CD8-positive, alpha-beta memory T cell (primary cell): ENCODE measurements around the gene ST7. TPM values are rescaled to one million over a fixed set of nuclear protein-coding genes. Genes with fewer than 3 reads are reported as not detected.

Experiments used
- CTCF ChIA-PET: fragments of 350-600 bp; sonication (Branson Sonifier 250); formaldehyde crosslinking; loops from one replicate; lab custom pipeline; 2021; ENCODE audit warnings: antibody characterized with exemption; lab: Charles Lee
- POLR2A ChIA-PET: fragments of 350-600 bp; sonication (Branson Sonifier 250); formaldehyde crosslinking; loops from one replicate; lab custom pipeline; 2021; ENCODE audit warnings: antibody characterized with exemption; lab: Charles Lee
- DNase-seq, 5 donors: peaks; one replicate each; pipeline versions ENCODE4 v3.0.0 to v3.0.0-alpha.2; 2020 to 2022; ENCODE audit warnings: mixed read lengths in 1 of 5
- H3K27ac ChIP-seq: one replicate; pipeline ENCODE4 v1.7.0; 2013; ENCODE audit warnings: low read depth, mild to moderate bottlenecking, low read length, moderate library complexity
- H3K27me3 ChIP-seq: 2 replicates; pipeline ENCODE4 v1.7.0; 2013; ENCODE audit warnings: low read length, mild to moderate bottlenecking; ENCODE audit not compliant: insufficient read depth, poor library complexity, severe bottlenecking
- H3K36me3 ChIP-seq: 2 replicates; pipeline ENCODE4 v1.7.0; 2013; ENCODE audit warnings: mild to moderate bottlenecking, low read length, moderate library complexity; ENCODE audit not compliant: insufficient read depth
- H3K4me1 ChIP-seq: 2 replicates; pipeline ENCODE4 v1.7.0; 2013; ENCODE audit warnings: mild to moderate bottlenecking, low read length, moderate library complexity; ENCODE audit not compliant: insufficient read depth
- H3K4me3 ChIP-seq: 2 replicates; pipeline ENCODE4 v1.7.0; 2013; ENCODE audit warnings: mild to moderate bottlenecking, low read length
- H3K9me3 ChIP-seq: 2 replicates; pipeline ENCODE4 v1.7.0; 2013; ENCODE audit warnings: mild to moderate bottlenecking, low read length
- H3K27ac Mint-ChIP-seq, 8 donors: one replicate each; pipeline ENCODE4 v1.8.0; 2020 to 2021; ENCODE audit warnings: mixed read lengths in 8 of 8, mild to moderate bottlenecking in 6 of 8, inconsistent platforms in 3 of 8, moderate library complexity in 3 of 8
- H3K27me3 Mint-ChIP-seq, 2 donors: one replicate each; pipeline ENCODE4 v1.8.0; 2020 to 2021; ENCODE audit warnings: mixed read lengths in 2 of 2, mild to moderate bottlenecking in 1 of 2, moderate library complexity in 1 of 2
- H3K36me3 Mint-ChIP-seq, 3 donors: one replicate each; pipeline ENCODE4 v1.8.0; 2020 to 2021; ENCODE audit warnings: mixed read lengths in 3 of 3, inconsistent platforms in 1 of 3, mild to moderate bottlenecking in 1 of 3
- H3K4me1 Mint-ChIP-seq, 3 donors: one replicate each; pipeline ENCODE4 v1.8.0; 2020 to 2021; ENCODE audit warnings: mixed read lengths in 3 of 3, inconsistent platforms in 1 of 3, mild to moderate bottlenecking in 1 of 3
- H3K4me3 Mint-ChIP-seq, 7 donors: one replicate each; pipeline ENCODE4 v1.8.0; 2020 to 2021; ENCODE audit warnings: mixed read lengths in 7 of 7, mild to moderate bottlenecking in 6 of 7, moderate library complexity in 4 of 7, inconsistent platforms in 2 of 7
- H3K9me3 Mint-ChIP-seq, 5 donors: one replicate each; pipeline ENCODE4 v1.8.0; 2020 to 2022; ENCODE audit warnings: mixed read lengths in 5 of 5, mild to moderate bottlenecking in 3 of 5, moderate library complexity in 2 of 5, inconsistent platforms in 1 of 5
- polyA plus RNA-seq: library from polyadenylated mRNA; unstranded; fragments of 300-500 nt; fragmentation: Illumina TruSeq; gene quantifications from one replicate; pipeline ENCODE4 v1.2.3, GENCODE V29; 2021
- total RNA-seq, 2 experiments: library from RNA; stranded (reverse); gene quantifications; one replicate each; pipeline ENCODE4 v1.2.3, GENCODE V29; 2021

Gene ST7
- total and polyA plus RNA-seq, 3 experiments from 2014 or later: 7.9 to 14.2 (median 12.7) TPM

DNA sequence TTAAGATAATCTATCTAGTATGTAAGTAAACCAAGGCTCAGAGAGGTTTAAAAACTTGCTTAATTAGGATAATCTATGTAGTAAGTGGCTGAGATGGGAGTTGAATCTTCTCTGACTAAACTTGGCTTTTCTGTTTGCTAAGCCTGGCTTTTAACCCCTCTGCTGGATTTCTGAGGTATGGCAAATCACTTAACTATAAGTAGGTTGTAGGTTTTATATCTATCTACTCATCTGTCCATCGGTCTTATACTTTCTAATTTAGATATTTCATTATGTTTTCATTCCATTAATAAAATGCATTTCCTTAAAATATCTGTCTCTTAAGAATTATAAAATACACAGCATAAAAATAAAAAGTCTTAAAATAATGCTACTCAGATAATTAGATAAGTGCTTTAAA, 59.4 kb downstream of the ST7 start:
- no peak overlapping the region for H3K27ac ChIP-seq
- H3K27me3 ChIP-seq: no peaks in the 10 kb centered on the region
- H3K4me3 Mint-ChIP-seq: no peak overlapping the region
- no peaks in the 10 kb centered on the region for H3K36me3 ChIP-seq
- H3K9me3 ChIP-seq: no peaks in the 10 kb centered on the region
- H3K27ac Mint-ChIP-seq: no peak overlapping the region
- H3K36me3 Mint-ChIP-seq: no peaks in the 10 kb centered on the region
- no peak overlapping the region for H3K4me3 ChIP-seq
- no peaks in the 10 kb centered on the region for H3K9me3 Mint-ChIP-seq
- ChIA-PET CTCF (interaction anchor here (1.1 to 2.5 kb wide), 2 partner anchors 24 to 84 kb away, joined by 3 to 10 read pairs; no protein-coding TSS in a partner anchor), POLR2A (no interaction called here)
- peaks cover 42% of the 10 kb centered on the region for H3K4me1 ChIP-seq
- H3K4me1 Mint-ChIP-seq: peaks cover 60 to 69% (median 68%) of the 10 kb centered on the region in 3 donors
- peaks cover 0 to 9% of the 10 kb centered on the region in 2 donors for H3K27me3 Mint-ChIP-seq
- peak in 1 of 5 donors; percentile 14 for DNase-seq

DNA sequence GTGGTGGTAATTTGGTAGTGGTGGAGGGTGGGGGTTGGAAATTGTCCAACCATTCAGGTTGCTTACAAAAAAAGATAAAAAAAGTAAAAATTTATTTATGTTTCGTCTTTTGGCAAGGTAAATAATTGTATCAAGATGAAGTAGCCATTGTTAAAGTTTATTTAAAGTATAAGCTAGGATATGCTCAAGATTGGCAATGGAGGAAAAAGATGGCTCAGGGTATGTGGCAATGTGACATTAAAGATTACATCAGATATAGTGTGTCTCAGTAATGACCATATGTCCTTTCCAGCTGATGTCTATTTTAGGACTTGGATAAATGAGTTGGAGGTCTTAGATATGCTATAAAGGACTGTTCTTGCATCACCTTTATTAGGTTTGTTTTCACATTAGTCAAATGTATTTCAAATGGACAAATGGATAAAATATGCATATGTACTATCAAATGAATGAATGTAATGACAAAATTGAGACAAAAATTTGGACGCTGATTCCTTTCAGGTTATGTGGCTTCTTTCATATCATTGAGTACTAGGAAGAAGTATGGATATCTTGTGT, 60.9 kb downstream of the ST7 start:
- no peaks in the 10 kb centered on the region for H3K36me3 Mint-ChIP-seq
- H3K4me3 ChIP-seq: no peak overlapping the region
- H3K27ac Mint-ChIP-seq: peak overlapping the region in 1 of 8 donors; percentile 17
- H3K27me3 ChIP-seq: no peaks in the 10 kb centered on the region
- no peak for DNase-seq
- H3K27ac ChIP-seq: peak overlapping the region; percentile 60
- ChIA-PET CTCF (interaction anchor here (2.5 kb wide), 1 partner anchor 25 kb away, joined by 10 read pairs; no protein-coding TSS in a partner anchor), POLR2A (no interaction called here)
- H3K9me3 ChIP-seq: no peaks in the 10 kb centered on the region
- H3K4me1 Mint-ChIP-seq: peaks cover 47 to 54% (median 53%) of the 10 kb centered on the region in 3 donors
- no peaks in the 10 kb centered on the region for H3K36me3 ChIP-seq
- H3K9me3 Mint-ChIP-seq: no peaks in the 10 kb centered on the region
- H3K27me3 Mint-ChIP-seq: peaks cover 0 to 9% of the 10 kb centered on the region in 2 donors
- no peak overlapping the region for H3K4me3 Mint-ChIP-seq
- H3K4me1 ChIP-seq: peaks cover 28% of the 10 kb centered on the region

DNA sequence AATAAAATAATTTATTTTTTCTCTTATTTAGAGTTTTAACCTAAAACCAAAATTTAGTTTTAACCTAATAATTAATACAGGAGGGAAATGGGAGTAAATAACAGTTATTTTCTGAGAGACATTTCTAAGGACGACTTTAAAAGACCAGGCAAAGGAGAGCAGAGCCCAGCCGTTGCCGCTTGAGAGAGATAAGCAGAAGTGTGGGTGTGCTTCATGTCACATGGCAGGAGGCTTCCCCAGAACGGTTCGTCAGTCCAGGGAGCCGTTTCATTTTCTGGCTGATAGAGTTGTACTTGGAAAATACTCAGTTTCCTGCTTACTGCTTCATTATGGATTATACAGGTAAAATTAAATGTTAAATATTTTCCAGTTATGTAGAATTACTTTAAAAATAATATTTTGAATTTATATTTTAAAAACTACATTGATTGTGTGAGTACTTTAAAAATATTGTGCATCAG, 61.4 kb downstream of the ST7 start:
- Histone ChIP-seq H3K27me3 (no peaks in the 10 kb centered on the region), H3K4me3 (no peak overlapping the region), H3K27ac (peak overlapping the region; percentile 60), H3K36me3 (no peaks in the 10 kb centered on the region), H3K4me1 (peaks cover 22% of the 10 kb centered on the region), H3K9me3 (no peaks in the 10 kb centered on the region)
- CTCF ChIA-PET: no interaction called here
- Mint-ChIP-seq H3K36me3 (no peaks in the 10 kb centered on the region), H3K27ac (peak overlapping the region in 1 of 8 donors; percentile 17), H3K27me3 (peaks cover 0 to 9% of the 10 kb centered on the region in 2 donors), H3K9me3 (no peaks in the 10 kb centered on the region), H3K4me3 (peak overlapping the region in 1 of 7 donors; percentile 30), H3K4me1 (peaks cover 42 to 49% (median 48%) of the 10 kb centered on the region in 3 donors)
- POLR2A ChIA-PET: no interaction called here
- no peak for DNase-seq

DNA sequence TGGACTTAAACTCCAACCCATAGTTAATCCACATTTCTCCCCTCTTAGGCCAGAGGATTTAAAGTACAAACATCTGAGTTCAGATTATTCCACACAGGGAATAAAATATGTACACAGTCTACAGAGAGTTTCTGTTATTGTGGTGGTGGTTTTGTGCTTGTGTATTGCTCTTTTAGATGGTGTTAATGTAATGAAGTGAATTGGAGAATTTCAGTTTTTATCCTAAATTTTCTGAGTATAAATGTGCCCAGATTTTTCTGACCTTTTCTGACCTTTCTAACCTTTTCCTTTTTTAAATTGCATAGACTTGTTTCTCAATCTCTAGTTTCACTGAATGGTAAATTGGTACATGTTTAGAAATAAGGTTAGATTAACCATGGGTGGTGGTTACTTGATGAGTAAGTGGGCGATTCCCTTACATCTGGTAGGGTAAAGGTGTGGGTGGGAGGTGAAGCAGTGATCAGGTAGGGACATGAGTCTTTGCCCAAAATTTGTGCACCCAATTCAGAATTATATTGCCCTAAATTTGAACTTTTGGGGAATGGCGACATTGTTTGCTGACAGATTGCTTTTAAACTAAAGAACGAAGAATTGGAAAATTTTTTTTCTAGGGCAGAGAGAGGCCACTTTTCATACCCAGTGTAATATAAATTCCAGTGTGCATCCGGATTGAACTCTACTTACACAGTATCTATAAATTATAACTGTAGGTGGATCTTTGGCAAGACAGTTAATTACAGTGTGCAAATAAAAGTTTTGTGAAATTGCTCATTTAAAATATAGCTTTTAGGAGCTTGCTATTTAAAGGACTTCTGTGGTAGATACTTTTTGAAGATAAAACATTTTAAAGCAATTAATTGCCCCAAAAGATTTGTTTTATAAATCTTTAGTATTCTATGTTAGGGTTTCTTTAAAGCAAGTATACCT, 62.2 kb downstream of the ST7 start:
- POLR2A ChIA-PET: no interaction called here
- Histone ChIP-seq H3K9me3 (no peaks in the 10 kb centered on the region), H3K36me3 (no peaks in the 10 kb centered on the region), H3K4me1 (peaks cover 14% of the 10 kb centered on the region), H3K4me3 (no peak overlapping the region), H3K27me3 (no peaks in the 10 kb centered on the region), H3K27ac (peak overlapping the region; percentile 55)
- CTCF ChIA-PET: no interaction called here
- Mint-ChIP-seq H3K27ac (peak overlapping the region in 1 of 8 donors; percentile 14), H3K36me3 (no peaks in the 10 kb centered on the region), H3K4me1 (peaks cover 34 to 40% (median 40%) of the 10 kb centered on the region in 3 donors), H3K4me3 (peak overlapping the region in 1 of 7 donors; percentile 12), H3K27me3 (peaks cover 0 to 4% of the 10 kb centered on the region in 2 donors), H3K9me3 (no peaks in the 10 kb centered on the region)
- no peak for DNase-seq

DNA sequence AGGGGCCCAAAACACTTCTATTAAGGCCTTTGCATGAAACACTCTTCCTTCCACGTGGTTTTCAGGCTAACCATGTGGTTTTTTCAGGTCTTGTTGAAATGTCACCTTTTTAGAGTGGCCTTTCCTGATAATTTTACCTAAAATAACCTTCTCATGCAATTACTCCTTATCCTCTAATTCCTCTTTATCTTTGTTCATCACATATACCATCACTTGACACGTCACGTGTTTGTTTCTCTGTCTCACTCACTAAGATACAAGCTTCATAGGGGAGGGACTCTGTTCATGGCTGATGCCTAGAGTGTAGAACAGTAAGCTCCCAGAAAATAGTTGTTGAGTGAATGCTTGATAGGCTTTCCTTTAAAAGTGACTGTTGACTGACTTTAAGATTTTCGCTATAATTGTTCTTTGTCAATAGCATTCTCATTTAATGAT, 63.7 kb downstream of the ST7 start:
- Histone ChIP-seq H3K27ac (no peak overlapping the region), H3K4me1 (no peaks in the 10 kb centered on the region), H3K9me3 (no peaks in the 10 kb centered on the region), H3K4me3 (no peak overlapping the region), H3K27me3 (no peaks in the 10 kb centered on the region), H3K36me3 (no peaks in the 10 kb centered on the region)
- Mint-ChIP-seq H3K4me1 (peaks cover 19 to 25% (median 25%) of the 10 kb centered on the region in 3 donors), H3K4me3 (no peak overlapping the region), H3K27me3 (no peaks in the 10 kb centered on the region), H3K9me3 (no peaks in the 10 kb centered on the region), H3K27ac (no peak overlapping the region), H3K36me3 (no peaks in the 10 kb centered on the region)
- DNase-seq: no peak
- CTCF ChIA-PET: no interaction called here
- POLR2A ChIA-PET: no interaction called here

DNA sequence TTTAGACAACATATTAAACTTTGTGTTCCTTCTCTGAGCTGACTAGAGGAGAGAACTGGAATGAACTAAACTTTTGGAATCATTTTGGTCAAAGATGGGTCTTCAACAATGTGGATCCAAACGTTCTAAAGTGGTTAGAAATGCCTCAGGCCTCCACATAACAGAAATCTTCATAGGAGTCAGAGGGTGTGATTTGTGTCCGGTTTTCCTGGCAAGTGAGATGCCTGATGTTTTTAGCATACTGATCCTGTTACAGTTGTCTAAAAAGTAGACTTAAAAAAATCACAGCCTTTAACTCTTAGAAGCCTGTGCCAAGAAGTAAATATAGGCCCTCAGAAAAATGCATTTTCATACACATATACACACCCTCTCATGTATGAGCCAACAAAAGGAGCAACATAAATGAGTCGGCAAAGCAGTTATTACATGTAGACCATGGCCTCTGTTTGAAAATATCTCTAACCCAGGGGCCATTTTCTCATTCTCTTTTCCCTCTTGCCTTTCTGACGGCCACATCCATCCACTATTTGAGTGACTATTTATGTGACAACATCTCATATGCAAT, 64.5 kb downstream of the ST7 start:
- Mint-ChIP-seq H3K27me3 (no peaks in the 10 kb centered on the region), H3K27ac (no peak overlapping the region), H3K9me3 (no peaks in the 10 kb centered on the region), H3K4me3 (no peak overlapping the region), H3K4me1 (peaks cover 18 to 27% (median 26%) of the 10 kb centered on the region in 3 donors), H3K36me3 (no peaks in the 10 kb centered on the region)
- Histone ChIP-seq H3K9me3 (no peaks in the 10 kb centered on the region), H3K27ac (no peak overlapping the region), H3K4me1 (no peaks in the 10 kb centered on the region), H3K36me3 (no peaks in the 10 kb centered on the region), H3K4me3 (no peak overlapping the region), H3K27me3 (no peaks in the 10 kb centered on the region)
- ChIA-PET CTCF (no interaction called here), POLR2A (no interaction called here)
- no peak for DNase-seq

DNA sequence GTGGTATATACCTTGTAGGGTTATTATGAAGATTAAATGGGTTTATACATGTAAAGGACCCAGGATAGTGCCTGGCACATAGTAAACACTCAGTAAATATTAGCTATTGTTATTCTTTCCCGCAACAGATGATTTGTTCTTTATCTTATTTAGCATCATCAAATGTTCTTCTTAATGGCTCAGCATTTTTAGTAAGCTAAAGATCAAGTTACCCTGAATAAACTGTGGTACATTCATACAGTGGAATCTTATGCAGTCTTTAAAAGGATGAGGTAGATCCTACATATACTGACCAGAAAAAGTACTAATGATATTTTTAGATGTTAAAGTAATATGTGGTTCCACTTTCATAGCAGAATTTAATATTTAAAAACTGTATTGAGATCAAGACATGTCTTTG, 65.4 kb downstream of the ST7 start:
- no peaks in the 10 kb centered on the region for H3K27me3 Mint-ChIP-seq
- CTCF ChIA-PET: no interaction called here
- no peaks in the 10 kb centered on the region for H3K4me1 ChIP-seq

DNA sequence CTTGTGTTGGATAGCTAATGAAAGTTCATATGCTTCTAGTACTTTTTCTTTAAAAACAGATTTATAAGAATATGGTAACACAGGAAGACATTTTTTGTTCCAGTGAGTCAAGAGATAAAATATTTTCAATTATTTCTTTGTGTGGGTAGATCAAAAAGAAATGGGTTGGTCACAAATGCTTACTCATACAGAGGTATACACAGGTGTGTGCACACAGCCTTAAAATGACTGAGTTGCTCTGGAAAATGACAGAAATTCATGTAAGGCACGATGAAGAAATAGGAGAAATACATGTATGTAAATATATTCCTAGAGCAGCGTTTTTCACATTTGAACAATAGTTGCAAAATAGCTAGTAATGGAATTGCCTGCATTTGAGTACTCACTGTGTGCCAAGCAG, 66.0 kb downstream of the ST7 start:
- no peak overlapping the region for H3K27ac ChIP-seq
- no peaks in the 10 kb centered on the region for H3K36me3 ChIP-seq
- DNase-seq: no peak
- no peaks in the 10 kb centered on the region for H3K27me3 ChIP-seq
- CTCF ChIA-PET: no interaction called here
- no peaks in the 10 kb centered on the region for H3K4me1 ChIP-seq
- H3K4me3 Mint-ChIP-seq: no peak overlapping the region
- H3K27me3 Mint-ChIP-seq: no peaks in the 10 kb centered on the region
- no peak overlapping the region for H3K4me3 ChIP-seq
- H3K9me3 Mint-ChIP-seq: no peaks in the 10 kb centered on the region
- no peaks in the 10 kb centered on the region for H3K9me3 ChIP-seq
- H3K36me3 Mint-ChIP-seq: no peaks in the 10 kb centered on the region
- no peak overlapping the region for H3K27ac Mint-ChIP-seq
- H3K4me1 Mint-ChIP-seq: peaks cover 16 to 35% (median 32%) of the 10 kb centered on the region in 3 donors
- POLR2A ChIA-PET: no interaction called here

More for the DNA sequence above, 65.4 kb downstream of the ST7 start:
- POLR2A ChIA-PET: no interaction called here
- peaks cover 18 to 35% (median 35%) of the 10 kb centered on the region in 3 donors for H3K4me1 Mint-ChIP-seq
- H3K9me3 Mint-ChIP-seq: no peaks in the 10 kb centered on the region
- H3K4me3 ChIP-seq: no peak overlapping the region
- H3K27ac ChIP-seq: no peak overlapping the region
- no peaks in the 10 kb centered on the region for H3K9me3 ChIP-seq
- no peak overlapping the region for H3K4me3 Mint-ChIP-seq
- H3K36me3 Mint-ChIP-seq: no peaks in the 10 kb centered on the region
- H3K27me3 ChIP-seq: no peaks in the 10 kb centered on the region
- DNase-seq: no peak
- no peaks in the 10 kb centered on the region for H3K36me3 ChIP-seq
- no peak overlapping the region for H3K27ac Mint-ChIP-seq
